Ishikawa (cell line): Measurements from ENCODE around the gene INPP4B.

Experiments used
- CEBPB ChIP-seq: IDR thresholded peaks from 2 replicates; pipeline ENCODE4 v1.6.1; 2012
- CREB1 ChIP-seq: IDR thresholded peaks from 2 replicates; pipeline ENCODE4 v1.6.1; 2012; ENCODE audit warnings: low read depth
- EGR1 ChIP-seq: IDR thresholded peaks from 2 replicates; pipeline ENCODE4 v1.6.1; 2012
- EP300 ChIP-seq: IDR thresholded peaks from 2 replicates; pipeline ENCODE4 v1.6.1; 2012; ENCODE audit warnings: borderline replicate concordance
- FOXM1 ChIP-seq: IDR thresholded peaks from 2 replicates; pipeline ENCODE4 v1.6.1; 2012; ENCODE audit warnings: low read depth, borderline replicate concordance
- MAX ChIP-seq: IDR thresholded peaks from 2 replicates; pipeline ENCODE4 v1.6.1; 2012
- NFIC ChIP-seq: IDR thresholded peaks from 2 replicates; pipeline ENCODE4 v1.6.1; 2012
- RAD21 ChIP-seq: IDR thresholded peaks from 2 replicates; pipeline ENCODE4 v1.6.1; 2012; ENCODE audit warnings: low read depth
- REST ChIP-seq: IDR thresholded peaks from 2 replicates; pipeline ENCODE4 v1.6.1; 2012; ENCODE audit warnings: low read depth, mild to moderate bottlenecking
- TAF1 ChIP-seq: IDR thresholded peaks from 2 replicates; pipeline ENCODE4 v1.6.1; 2012; ENCODE audit warnings: low read depth, mild to moderate bottlenecking
- TCF12 ChIP-seq: IDR thresholded peaks from 2 replicates; pipeline ENCODE4 v1.6.1; 2012; ENCODE audit warnings: low read depth
- TEAD4 ChIP-seq: IDR thresholded peaks from 2 replicates; pipeline ENCODE4 v1.6.1; 2012
- USF1 ChIP-seq: IDR thresholded peaks from 2 replicates; pipeline ENCODE4 v1.6.1; 2012
- YY1 ChIP-seq: IDR thresholded peaks from 2 replicates; pipeline ENCODE4 v1.6.1; 2012; ENCODE audit warnings: low read depth
- ZBTB7A ChIP-seq: IDR thresholded peaks from 2 replicates; pipeline ENCODE4 v1.6.1; 2012; ENCODE audit warnings: low read depth

The INPP4B gene

GRCh38 chr4:142777045-142777743 is 68.9 kb downstream of the INPP4B start:
- TF ChIP-seq CREB1 = no peak
- no peak for TF ChIP-seq REST
- no peak for TF ChIP-seq EGR1
- TF ChIP-seq TEAD4 = no peak
- TF ChIP-seq YY1 = no peak
- no peak for TF ChIP-seq TCF12
- TF ChIP-seq TAF1 = no peak
- no peak for TF ChIP-seq MAX
- TF ChIP-seq NFIC = no peak
- TF ChIP-seq USF1 = no peak
- TF ChIP-seq CEBPB = no peak
- TF ChIP-seq FOXM1 = no peak
- TF ChIP-seq RAD21 = no peak
- no peak for TF ChIP-seq ZBTB7A
- no peak for TF ChIP-seq EP300

- TF ChIP-seq NFIC = no peak
- no peak for TF ChIP-seq CEBPB
- TF ChIP-seq EP300 = no peak
- no peak for TF ChIP-seq MAX
- no peak for TF ChIP-seq TCF12
- TF ChIP-seq YY1 = no peak
- TF ChIP-seq EGR1 = no peak
- no peak for TF ChIP-seq FOXM1
- no peak for TF ChIP-seq RAD21
- TF ChIP-seq TEAD4 = no peak
- no peak for TF ChIP-seq CREB1
- no peak for TF ChIP-seq REST
- no peak for TF ChIP-seq USF1
These were observed 70.1 kb downstream of the INPP4B start for GRCh38 chr4:142776026-142776425.

GRCh38 chr4:142773505-142773904 is 72.6 kb downstream of the INPP4B start:
- TF ChIP-seq FOXM1 (no peak), USF1 (no peak), TAF1 (no peak), REST (no peak), RAD21 (no peak), MAX (no peak), CREB1 (no peak), EGR1 (no peak), EP300 (no peak), ZBTB7A (no peak), YY1 (no peak), CEBPB (no peak)

GRCh38 chr4:142762280-142762679 is 83.8 kb downstream of the INPP4B start:
- TF ChIP-seq FOXM1 (no peak), REST (no peak), NFIC (no peak), CREB1 (no peak), EGR1 (no peak), TAF1 (no peak), ZBTB7A (no peak), RAD21 (no peak), EP300 (no peak), TCF12 (no peak), USF1 (no peak), TEAD4 (no peak)
